Measurements from ENCODE around the gene ALOX12. TPM values are rescaled to one million over a fixed set of nuclear protein-coding genes. Genes with fewer than 3 reads are reported as not detected.
A peak's percentile ranks its signal among the peaks of the same experiment; 100 is the strongest.
"Not testable (repeated sequence)": the region's sequence is repeated elsewhere in the genome, so short reads cannot be mapped to it uniquely, and the experiment has no call there.

ALOX12 gene
- total RNA-seq, 1 experiment from 2014 or later, result not detected

DNA sequence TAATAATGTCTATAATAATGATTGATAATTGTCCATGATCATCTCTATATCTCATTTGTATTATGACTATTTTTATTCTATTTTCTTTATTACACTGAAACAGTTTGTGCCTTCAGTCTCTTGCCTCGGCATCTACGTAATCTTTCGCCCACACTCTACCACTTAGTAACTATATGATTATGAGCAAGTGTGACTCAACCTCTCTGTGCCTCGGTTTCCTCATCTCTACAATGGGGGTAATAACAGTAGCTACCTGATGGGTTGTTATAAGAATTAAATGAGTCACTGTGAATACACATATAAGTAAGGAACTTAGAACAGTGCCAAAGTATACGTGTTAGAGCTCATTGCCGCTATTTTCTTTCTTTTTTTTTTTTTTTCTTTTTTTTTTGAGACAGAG lies 51.7 kb downstream of the ALOX12 start:
- no TSS peak for BruUV-seq (replicated peaks)
- DNase-seq, result no peak
- Mint-ChIP-seq H3K36me3 (ENCODE audit: insufficient read depth, unreplicated experiment) (peaks cover 27% of the 10 kb centered on the region), H3K27me3 (ENCODE audit: unreplicated experiment) (no peaks in the 10 kb centered on the region), H3K9me3 (ENCODE audit: low read depth, unreplicated experiment) (no peaks in the 10 kb centered on the region), H3K27ac (ENCODE audit: unreplicated experiment) (no peak overlapping the region), H3K4me1 (ENCODE audit: low read depth, unreplicated experiment) (peaks cover 31% of the 10 kb centered on the region), H3K4me3 (ENCODE audit: low read depth, unreplicated experiment) (no peak overlapping the region)
- CTCF ChIA-PET, result interaction anchor here (0.6 kb wide), 1 partner anchor 381 kb away, joined by 3 read pairs; no protein-coding TSS in a partner anchor
- intact Hi-C loops (cut with micrococcal nuclease; ENCODE audit: unreplicated experiment), result loop anchor here (2.0 to 5.0 kb wide), 2 partner anchors 117 to 300 kb away; no protein-coding TSS in a partner anchor
- TF ChIP-seq, protein P1, sequence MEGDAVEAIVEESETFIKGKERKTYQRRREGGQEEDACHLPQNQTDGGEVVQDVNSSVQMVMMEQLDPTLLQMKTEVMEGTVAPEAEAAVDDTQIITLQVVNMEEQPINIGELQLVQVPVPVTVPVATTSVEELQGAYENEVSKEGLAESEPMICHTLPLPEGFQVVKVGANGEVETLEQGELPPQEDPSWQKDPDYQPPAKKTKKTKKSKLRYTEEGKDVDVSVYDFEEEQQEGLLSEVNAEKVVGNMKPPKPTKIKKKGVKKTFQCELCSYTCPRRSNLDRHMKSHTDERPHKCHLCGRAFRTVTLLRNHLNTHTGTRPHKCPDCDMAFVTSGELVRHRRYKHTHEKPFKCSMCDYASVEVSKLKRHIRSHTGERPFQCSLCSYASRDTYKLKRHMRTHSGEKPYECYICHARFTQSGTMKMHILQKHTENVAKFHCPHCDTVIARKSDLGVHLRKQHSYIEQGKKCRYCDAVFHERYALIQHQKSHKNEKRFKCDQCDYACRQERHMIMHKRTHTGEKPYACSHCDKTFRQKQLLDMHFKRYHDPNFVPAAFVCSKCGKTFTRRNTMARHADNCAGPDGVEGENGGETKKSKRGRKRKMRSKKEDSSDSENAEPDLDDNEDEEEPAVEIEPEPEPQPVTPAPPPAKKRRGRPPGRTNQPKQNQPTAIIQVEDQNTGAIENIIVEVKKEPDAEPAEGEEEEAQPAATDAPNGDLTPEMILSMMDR (IDR thresholded peaks at IDR 0.05; ENCODE audit: unreplicated experiment), result no peak

DNA sequence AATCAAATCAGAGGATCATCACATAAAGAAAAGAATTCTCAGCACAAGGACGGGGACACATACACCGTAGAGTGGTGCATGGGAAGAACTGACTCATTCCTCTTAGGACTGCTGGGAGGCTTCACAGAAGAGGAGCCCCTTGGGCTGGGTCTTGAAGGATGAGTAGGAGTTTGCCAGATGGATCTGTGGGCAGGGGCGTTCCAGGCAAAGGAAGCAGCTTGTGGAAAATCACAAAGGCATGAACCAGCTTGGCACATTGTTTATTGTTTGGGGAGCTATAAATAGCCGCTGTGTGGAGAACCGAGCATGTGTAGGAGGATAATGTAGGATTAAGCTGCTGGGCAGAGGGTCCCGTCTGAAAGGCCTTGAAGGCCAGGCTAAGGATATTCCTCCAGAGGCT lies 53.1 kb downstream of the ALOX12 start:
- intact Hi-C loops (cut with micrococcal nuclease; ENCODE audit: unreplicated experiment), result loop anchor here (5.0 kb wide), 1 partner anchor 298 kb away; no protein-coding TSS in a partner anchor

DNA sequence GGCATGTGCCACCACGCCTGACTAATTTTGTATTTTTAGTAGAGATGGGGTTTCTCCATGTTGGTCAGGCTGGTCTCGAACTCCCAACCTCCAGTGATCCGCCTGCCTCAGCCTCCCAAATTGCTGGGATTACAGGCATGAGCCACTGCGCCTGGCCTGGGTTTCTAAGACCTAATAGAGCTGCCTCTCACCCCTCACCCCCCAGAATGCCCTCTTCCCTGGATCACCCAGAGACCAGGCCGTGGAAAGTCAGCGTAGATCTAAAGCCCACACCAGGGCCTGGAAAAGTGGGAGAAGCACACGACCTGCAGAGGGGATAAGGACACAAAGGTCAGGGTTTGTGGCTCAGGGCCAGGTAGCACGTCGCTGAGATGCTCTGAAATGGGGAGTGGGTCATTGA lies 54.7 kb downstream of the ALOX12 start:
- not testable (repeated sequence) for BruUV-seq (replicated peaks); H3K27ac Mint-ChIP-seq (ENCODE audit: unreplicated experiment)
- CTCF ChIA-PET, result interaction anchor here (1.1 to 2.1 kb wide), 3 partner anchors 83 to 115 kb away, joined by 3 to 17 read pairs (median 7); no protein-coding TSS in a partner anchor

More for the DNA sequence above, 53.1 kb downstream of the ALOX12 start:
- TF ChIP-seq, protein P1 (IDR thresholded peaks at IDR 0.05; ENCODE audit: unreplicated experiment), result no peak
- no peak for DNase-seq
- CTCF ChIA-PET, result no interaction called here
- Mint-ChIP-seq H3K27me3 (ENCODE audit: unreplicated experiment) (no peaks in the 10 kb centered on the region), H3K9me3 (ENCODE audit: low read depth, unreplicated experiment) (no peaks in the 10 kb centered on the region), H3K4me1 (ENCODE audit: low read depth, unreplicated experiment) (peaks cover 31% of the 10 kb centered on the region), H3K27ac (ENCODE audit: unreplicated experiment) (peak overlapping the region; percentile 39), H3K4me3 (ENCODE audit: low read depth, unreplicated experiment) (no peak overlapping the region), H3K36me3 (ENCODE audit: insufficient read depth, unreplicated experiment) (peaks cover 18% of the 10 kb centered on the region)
- no TSS peak for BruUV-seq (replicated peaks)

DNA sequence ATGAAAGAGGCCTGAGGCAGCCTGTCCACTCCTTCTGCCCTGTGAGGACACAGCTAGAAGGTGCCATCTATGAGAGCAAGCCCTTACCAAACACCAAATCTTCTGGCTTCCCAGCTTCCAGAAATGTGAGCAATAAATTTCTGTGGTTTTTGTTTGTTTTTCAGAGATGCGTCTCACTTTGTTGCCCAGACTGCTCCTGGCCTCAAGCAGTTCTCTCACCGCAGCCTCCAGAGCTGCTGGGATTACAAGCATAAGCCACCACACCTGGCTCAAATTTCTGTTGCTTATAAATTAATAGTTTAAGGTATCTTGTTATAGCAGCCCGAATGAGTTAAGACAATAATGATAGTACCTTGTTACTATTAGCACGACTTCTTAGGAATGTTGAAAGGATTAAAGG lies 60.5 kb downstream of the ALOX12 start:
- BruUV-seq (replicated peaks), result no TSS peak
- H3K4me3 Mint-ChIP-seq (ENCODE audit: low read depth, unreplicated experiment), result no peak overlapping the region
- DNase-seq, result no peak
- TF ChIP-seq, protein P1 (IDR thresholded peaks at IDR 0.05; ENCODE audit: unreplicated experiment), result no peak
- H3K36me3 Mint-ChIP-seq (ENCODE audit: insufficient read depth, unreplicated experiment), result peaks cover 6% of the 10 kb centered on the region
- intact Hi-C loops (cut with micrococcal nuclease; ENCODE audit: unreplicated experiment), result no loop called here
- CTCF ChIA-PET, result no interaction called here
- H3K4me1 Mint-ChIP-seq (ENCODE audit: low read depth, unreplicated experiment), result peaks cover 10% of the 10 kb centered on the region
- H3K27ac Mint-ChIP-seq (ENCODE audit: unreplicated experiment), result no peak overlapping the region
- no peaks in the 10 kb centered on the region for H3K9me3 Mint-ChIP-seq (ENCODE audit: low read depth, unreplicated experiment)
- H3K27me3 Mint-ChIP-seq (ENCODE audit: unreplicated experiment), result no peaks in the 10 kb centered on the region

More for the DNA sequence above, 54.7 kb downstream of the ALOX12 start:
- H3K4me3 Mint-ChIP-seq (ENCODE audit: low read depth, unreplicated experiment); H3K27me3 Mint-ChIP-seq (ENCODE audit: unreplicated experiment); DNase-seq; H3K9me3 Mint-ChIP-seq (ENCODE audit: low read depth, unreplicated experiment); intact Hi-C loops (cut with micrococcal nuclease; ENCODE audit: unreplicated experiment): not testable (repeated sequence)
- H3K4me1 Mint-ChIP-seq (ENCODE audit: low read depth, unreplicated experiment), result peaks cover 31% of the 10 kb centered on the region
- H3K36me3 Mint-ChIP-seq (ENCODE audit: insufficient read depth, unreplicated experiment), result peaks cover 18% of the 10 kb centered on the region

DNA sequence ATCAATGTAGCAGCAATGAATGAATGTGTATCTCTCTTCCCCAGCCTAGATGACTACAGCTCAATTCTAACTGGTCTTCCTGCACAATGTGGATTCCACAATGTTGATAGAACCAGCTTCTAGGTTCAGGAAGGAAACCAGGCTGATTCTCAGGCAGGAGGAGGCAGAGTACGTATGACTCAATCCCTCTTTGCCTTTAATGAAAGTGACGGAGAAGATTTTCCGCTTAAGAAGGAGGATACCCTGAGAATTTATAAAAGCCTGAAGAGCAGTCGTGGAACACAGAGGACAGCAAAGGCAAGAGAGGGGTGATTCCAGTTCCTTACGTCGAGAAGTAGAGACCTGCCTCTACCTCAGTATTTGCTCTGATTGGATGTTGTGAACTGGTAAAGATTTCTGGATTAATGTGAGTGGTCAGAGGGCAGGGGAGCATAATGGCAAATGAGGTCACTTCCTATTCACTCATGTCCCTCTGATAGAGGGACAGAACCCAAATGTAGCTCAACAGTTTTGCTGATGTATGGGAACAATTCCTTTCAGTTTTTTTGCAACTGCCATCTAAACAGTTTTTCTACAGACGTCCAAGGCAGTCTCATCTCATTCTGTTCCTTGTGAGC lies 63.1 kb downstream of the ALOX12 start:
- BruUV-seq (replicated peaks), result no TSS peak
- no peaks in the 10 kb centered on the region for H3K9me3 Mint-ChIP-seq (ENCODE audit: low read depth, unreplicated experiment)
- H3K27ac Mint-ChIP-seq (ENCODE audit: unreplicated experiment), result peak overlapping the region; percentile 74
- intact Hi-C loops (cut with micrococcal nuclease; ENCODE audit: unreplicated experiment), result no loop called here
- peaks cover 8% of the 10 kb centered on the region for H3K27me3 Mint-ChIP-seq (ENCODE audit: unreplicated experiment)
- DNase-seq, result no peak
- peaks cover 6% of the 10 kb centered on the region for H3K36me3 Mint-ChIP-seq (ENCODE audit: insufficient read depth, unreplicated experiment)
- peaks cover 22% of the 10 kb centered on the region for H3K4me1 Mint-ChIP-seq (ENCODE audit: low read depth, unreplicated experiment)
- CTCF ChIA-PET, result interaction anchor here (0.6 kb wide), 1 partner anchor 89 kb away, joined by 3 read pairs; no protein-coding TSS in a partner anchor
- TF ChIP-seq, protein P1 (IDR thresholded peaks at IDR 0.05; ENCODE audit: unreplicated experiment), result no peak
- no peak overlapping the region for H3K4me3 Mint-ChIP-seq (ENCODE audit: low read depth, unreplicated experiment)
